ENCODE data around the gene GLCE. TPM values are rescaled to one million over a fixed set of nuclear protein-coding genes. Genes with fewer than 3 reads are reported as not detected.

The GLCE gene
- total and polyA plus RNA-seq, 2 donors (not counting 1 experiment from before 2014, with no cell fraction given) = 21.7 to 23.9 TPM

GRCh38 chr15:69303337-69304181 lies 143.1 kb downstream of the GLCE start:
- DNase-seq (ENCODE audit: low read depth in 2 of 2) = peak; percentile 7 to 51
- Histone ChIP-seq H3K27me3 (ENCODE audit: control insufficient read depth, insufficient read depth, low read length) (no peaks in the 10 kb centered on the region), H3K4me2 (ENCODE audit: extremely low read depth, insufficient read depth, low read length) (peak overlapping the region; percentile 48), H3K36me3 (ENCODE audit: control insufficient read depth, insufficient read depth, low read length) (no peaks in the 10 kb centered on the region), H3K27ac (ENCODE audit: insufficient read depth, low read length) (peak overlapping the region; percentile 91), H2AFZ (ENCODE audit: low read length) (no peak overlapping the region), H3K4me1 (ENCODE audit: control insufficient read depth, extremely low read depth, insufficient read depth, low read length) (peaks cover 25% of the 10 kb centered on the region), H3K9me3 (ENCODE audit: control insufficient read depth, insufficient read depth, low read depth, low read length) (no peaks in the 10 kb centered on the region), H4K20me1 (ENCODE audit: control insufficient read depth, extremely low read depth, insufficient read depth, low read length) (no peaks in the 10 kb centered on the region), H3K9ac (ENCODE audit: insufficient read depth, low read length) (no peak overlapping the region), H3K4me3 (replicated peaks in 1 of 4; ENCODE audit: control extremely low read depth in 1 of 4, insufficient read depth in 1 of 4, low read depth in 3 of 4, low read length in 4 of 4) (no peak overlapping the region), H3K79me2 (ENCODE audit: control insufficient read depth, insufficient read depth, low read length) (no peaks in the 10 kb centered on the region)
- no peak for TF ChIP-seq CTCF (conservative IDR thresholded peaks at IDR 0.05 in 1 of 2, IDR thresholded peaks at IDR 0.05 in 1 of 2; ENCODE audit: low read depth in 1 of 2, low read length in 2 of 2)
- no peak for TF ChIP-seq EZH2 (IDR thresholded peaks at IDR 0.05; ENCODE audit: low read length, missing control alignments)

GRCh38 chr15:69304182-69304545 lies 143.7 kb downstream of the GLCE start:
- H3K27me3 ChIP-seq (ENCODE audit: control insufficient read depth, insufficient read depth, low read length) = no peaks in the 10 kb centered on the region
- no peaks in the 10 kb centered on the region for H3K79me2 ChIP-seq (ENCODE audit: control insufficient read depth, insufficient read depth, low read length)
- H2AFZ ChIP-seq (ENCODE audit: low read length) = no peak overlapping the region
- no peaks in the 10 kb centered on the region for H3K36me3 ChIP-seq (ENCODE audit: control insufficient read depth, insufficient read depth, low read length)
- peak overlapping the region; percentile 91 for H3K27ac ChIP-seq (ENCODE audit: insufficient read depth, low read length)
- DNase-seq (ENCODE audit: low read depth in 2 of 2) = peak; percentile 78 to 88
- no peak overlapping the region for H3K4me2 ChIP-seq (ENCODE audit: extremely low read depth, insufficient read depth, low read length)
- H3K4me3 ChIP-seq (replicated peaks in 1 of 4; ENCODE audit: control extremely low read depth in 1 of 4, insufficient read depth in 1 of 4, low read depth in 3 of 4, low read length in 4 of 4) = no peak overlapping the region
- no peaks in the 10 kb centered on the region for H4K20me1 ChIP-seq (ENCODE audit: control insufficient read depth, extremely low read depth, insufficient read depth, low read length)
- no peak overlapping the region for H3K9ac ChIP-seq (ENCODE audit: insufficient read depth, low read length)
- H3K4me1 ChIP-seq (ENCODE audit: control insufficient read depth, extremely low read depth, insufficient read depth, low read length) = peaks cover 25% of the 10 kb centered on the region
- H3K9me3 ChIP-seq (ENCODE audit: control insufficient read depth, insufficient read depth, low read depth, low read length) = no peaks in the 10 kb centered on the region
- TF ChIP-seq EZH2 (IDR thresholded peaks at IDR 0.05; ENCODE audit: low read length, missing control alignments) (no peak), CTCF (conservative IDR thresholded peaks at IDR 0.05 in 1 of 2, IDR thresholded peaks at IDR 0.05 in 1 of 2; ENCODE audit: low read depth in 1 of 2, low read length in 2 of 2) (no peak)

- H3K79me2 ChIP-seq (ENCODE audit: control insufficient read depth, insufficient read depth, low read length) = no peaks in the 10 kb centered on the region
- no peaks in the 10 kb centered on the region for H3K36me3 ChIP-seq (ENCODE audit: control insufficient read depth, insufficient read depth, low read length)
- TF ChIP-seq CTCF (conservative IDR thresholded peaks at IDR 0.05 in 1 of 2, IDR thresholded peaks at IDR 0.05 in 1 of 2; ENCODE audit: low read depth in 1 of 2, low read length in 2 of 2) (no peak), EZH2 (IDR thresholded peaks at IDR 0.05; ENCODE audit: low read length, missing control alignments) (no peak)
- peak overlapping the region; percentile 10 for H2AFZ ChIP-seq (ENCODE audit: low read length)
- H3K4me1 ChIP-seq (ENCODE audit: control insufficient read depth, extremely low read depth, insufficient read depth, low read length) = peaks cover 25% of the 10 kb centered on the region
- H4K20me1 ChIP-seq (ENCODE audit: control insufficient read depth, extremely low read depth, insufficient read depth, low read length) = no peaks in the 10 kb centered on the region
- no peak overlapping the region for H3K4me3 ChIP-seq (replicated peaks in 1 of 4; ENCODE audit: control extremely low read depth in 1 of 4, insufficient read depth in 1 of 4, low read depth in 3 of 4, low read length in 4 of 4)
- peak overlapping the region; percentile 91 for H3K27ac ChIP-seq (ENCODE audit: insufficient read depth, low read length)
- no peak overlapping the region for H3K9ac ChIP-seq (ENCODE audit: insufficient read depth, low read length)
- DNase-seq (ENCODE audit: low read depth in 2 of 2) = peak; percentile 90 to 93
- no peaks in the 10 kb centered on the region for H3K9me3 ChIP-seq (ENCODE audit: control insufficient read depth, insufficient read depth, low read depth, low read length)
- H3K4me2 ChIP-seq (ENCODE audit: extremely low read depth, insufficient read depth, low read length) = peak overlapping the region; percentile 86
- no peaks in the 10 kb centered on the region for H3K27me3 ChIP-seq (ENCODE audit: control insufficient read depth, insufficient read depth, low read length)
Observed at GRCh38 chr15:69305204-69305931, 144.9 kb downstream of the GLCE start.

All from fibroblast of lung (primary cell).